OCI-LY1 (cell line): ENCODE measurements around the gene MCM6.

ENCODE experiments used
- H2AFZ ChIP-seq: fragments of 200-600 bp; sonication (generic), shearing (Covaris generic); 2 replicates; pipeline ENCODE4 v1.6.0; 2014; ENCODE audit warnings: antibody characterized with exemption, mild to moderate bottlenecking, low read length
- H3F3A ChIP-seq: fragments of 200-600 bp; sonication (generic), shearing (Covaris generic); 2 replicates; pipeline ENCODE4 v1.6.0; 2014; ENCODE audit warnings: mild to moderate bottlenecking, antibody characterized with exemption, low read length, moderate library complexity; ENCODE audit not compliant: insufficient read depth
- H3K27ac ChIP-seq: fragments of 200-600 bp; sonication (generic); 2 replicates; pipeline ENCODE4 v1.5.1; 2014; ENCODE audit warnings: low read length, mixed run types, mild to moderate bottlenecking, low read depth; ENCODE audit not compliant: poor library complexity, severe bottlenecking
- H3K27me3 ChIP-seq: fragments of 200-600 bp; sonication (generic); 2 replicates; pipeline ENCODE4 v1.6.0; 2014; ENCODE audit warnings: antibody characterized with exemption, mild to moderate bottlenecking, low read length, moderate library complexity; ENCODE audit not compliant: insufficient read depth
- H3K36me3 ChIP-seq: fragments of 200-600 bp; sonication (generic); 2 replicates; pipeline ENCODE4 v1.6.1; 2014; ENCODE audit warnings: mild to moderate bottlenecking, antibody characterized with exemption, low read length, moderate library complexity, mixed read lengths; ENCODE audit not compliant: insufficient read depth
- H3K4me1 ChIP-seq: fragments of 200-600 bp; sonication (generic); 2 replicates; pipeline ENCODE4 v1.5.1; 2014; ENCODE audit warnings: mild to moderate bottlenecking, low read length, moderate library complexity; ENCODE audit not compliant: insufficient read depth, severe bottlenecking
- H3K4me2 ChIP-seq: fragments of 200-600 bp; sonication (generic), shearing (Covaris generic); 2 replicates; pipeline ENCODE4 v1.6.1; 2014; ENCODE audit warnings: low read length
- H3K4me3 ChIP-seq: fragments of 200-600 bp; sonication (generic); 2 replicates; pipeline ENCODE4 v1.5.1; 2014; ENCODE audit warnings: low read length, low read depth, mild to moderate bottlenecking, mixed read lengths; ENCODE audit not compliant: poor library complexity, severe bottlenecking
- H3K79me2 ChIP-seq: fragments of 200-600 bp; shearing (Covaris generic); 2 replicates; pipeline ENCODE4 v1.6.1; 2016; ENCODE audit warnings: mixed run types, low read length, mixed read lengths; ENCODE audit not compliant: insufficient read depth
- H3K9ac ChIP-seq: fragments of 200-600 bp; sonication (generic), shearing (Covaris generic); 2 replicates; pipeline ENCODE4 v1.6.1; 2014; ENCODE audit warnings: mild to moderate bottlenecking, low read length, mixed read lengths
- H3K9me2 ChIP-seq: fragments of 200-600 bp; sonication (generic), shearing (Covaris generic); 2 replicates; pipeline ENCODE4 v1.6.1; 2014; ENCODE audit warnings: low read depth, mild to moderate bottlenecking, low read length, mixed read lengths
- H3K9me3 ChIP-seq: fragments of 200-600 bp; shearing (Covaris generic); 2 replicates; pipeline ENCODE4 v1.6.1; 2014; ENCODE audit warnings: low read length, mixed read lengths
- H4K20me1 ChIP-seq: fragments of 200-600 bp; sonication (generic), shearing (Covaris generic); 2 replicates; pipeline ENCODE4 v1.6.0; 2016; ENCODE audit warnings: mild to moderate bottlenecking, low read length; ENCODE audit not compliant: insufficient read depth
- EZH2 ChIP-seq: fragments of 200-600 bp; sonication (generic), shearing (Covaris generic); IDR thresholded peaks from 2 replicates; pipeline ENCODE4 v1.8.0; 2017; ENCODE audit warnings: borderline replicate concordance, mixed run types, mild to moderate bottlenecking, antibody characterized with exemption, low read length, moderate library complexity, mixed read lengths
- TF ChIP-seq, protein P1 (sequence below): fragments of 200-600 bp; sonication (generic), shearing (Covaris generic); IDR thresholded peaks from 2 replicates; pipeline ENCODE4 v1.5.1; 2017; ENCODE audit warnings: mild to moderate bottlenecking, antibody characterized with exemption, low read length, moderate library complexity, mixed read lengths

The MCM6 gene

DNA sequence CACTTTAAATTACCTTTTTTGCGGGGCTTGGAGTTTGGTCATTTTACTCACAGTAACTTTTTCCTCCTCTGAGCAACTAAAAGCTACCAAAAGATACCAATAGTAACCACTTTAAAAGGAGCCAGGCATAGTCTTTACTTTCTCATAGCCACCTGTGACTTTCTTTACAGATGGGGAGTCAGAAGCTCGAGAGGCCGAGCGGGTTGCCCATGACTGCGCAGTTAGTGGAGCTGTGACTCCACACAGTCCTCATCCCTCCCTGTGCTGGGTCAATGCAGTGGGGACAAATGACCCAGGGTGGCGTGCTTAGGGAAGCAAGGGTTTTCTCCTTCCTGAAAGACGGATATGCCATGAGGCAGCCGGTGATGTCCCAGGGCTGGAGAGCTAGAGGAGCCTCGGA is 51.1 kb downstream of the MCM6 start:
- Histone ChIP-seq H3K9ac (no peak overlapping the region), H3K9me3 (no peaks in the 10 kb centered on the region), H3K79me2 (no peaks in the 10 kb centered on the region), H3K27me3 (no peaks in the 10 kb centered on the region), H2AFZ (no peak overlapping the region), H3K4me3 (no peak overlapping the region), H4K20me1 (no peaks in the 10 kb centered on the region), H3K4me2 (no peak overlapping the region), H3K36me3 (peaks cover 13% of the 10 kb centered on the region), H3F3A (no peaks in the 10 kb centered on the region), H3K27ac (no peak overlapping the region), H3K4me1 (no peaks in the 10 kb centered on the region), H3K9me2 (no peaks in the 10 kb centered on the region)
- TF ChIP-seq, protein P1, sequence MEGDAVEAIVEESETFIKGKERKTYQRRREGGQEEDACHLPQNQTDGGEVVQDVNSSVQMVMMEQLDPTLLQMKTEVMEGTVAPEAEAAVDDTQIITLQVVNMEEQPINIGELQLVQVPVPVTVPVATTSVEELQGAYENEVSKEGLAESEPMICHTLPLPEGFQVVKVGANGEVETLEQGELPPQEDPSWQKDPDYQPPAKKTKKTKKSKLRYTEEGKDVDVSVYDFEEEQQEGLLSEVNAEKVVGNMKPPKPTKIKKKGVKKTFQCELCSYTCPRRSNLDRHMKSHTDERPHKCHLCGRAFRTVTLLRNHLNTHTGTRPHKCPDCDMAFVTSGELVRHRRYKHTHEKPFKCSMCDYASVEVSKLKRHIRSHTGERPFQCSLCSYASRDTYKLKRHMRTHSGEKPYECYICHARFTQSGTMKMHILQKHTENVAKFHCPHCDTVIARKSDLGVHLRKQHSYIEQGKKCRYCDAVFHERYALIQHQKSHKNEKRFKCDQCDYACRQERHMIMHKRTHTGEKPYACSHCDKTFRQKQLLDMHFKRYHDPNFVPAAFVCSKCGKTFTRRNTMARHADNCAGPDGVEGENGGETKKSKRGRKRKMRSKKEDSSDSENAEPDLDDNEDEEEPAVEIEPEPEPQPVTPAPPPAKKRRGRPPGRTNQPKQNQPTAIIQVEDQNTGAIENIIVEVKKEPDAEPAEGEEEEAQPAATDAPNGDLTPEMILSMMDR: no peak
- TF ChIP-seq EZH2: no peak

DNA sequence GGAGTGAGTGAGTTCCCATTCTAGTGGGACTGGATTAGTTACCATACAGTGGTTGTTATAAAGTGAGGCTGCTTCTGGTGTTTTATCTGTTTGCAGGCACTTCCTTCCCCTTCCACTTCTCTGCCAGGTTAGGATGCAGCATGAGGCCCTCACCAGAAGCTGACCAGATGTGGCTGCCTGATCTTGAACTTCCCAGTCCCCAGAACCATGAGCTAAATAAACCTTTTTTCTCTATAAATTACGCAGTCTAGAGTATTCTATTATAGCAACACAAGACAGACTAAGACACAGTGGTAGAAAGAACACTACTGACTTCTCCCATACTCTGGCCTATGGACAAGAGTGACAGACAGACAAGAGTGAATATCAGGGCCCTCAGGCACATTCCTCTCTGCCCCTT is 53.4 kb downstream of the MCM6 start:
- Histone ChIP-seq H3K27me3 (no peaks in the 10 kb centered on the region), H3K4me1 (no peaks in the 10 kb centered on the region), H3K4me2 (no peak overlapping the region), H2AFZ (no peak overlapping the region), H3K9me3 (no peaks in the 10 kb centered on the region), H3F3A (no peaks in the 10 kb centered on the region), H3K27ac (no peak overlapping the region), H4K20me1 (no peaks in the 10 kb centered on the region), H3K9ac (no peak overlapping the region), H3K79me2 (no peaks in the 10 kb centered on the region), H3K4me3 (no peak overlapping the region), H3K36me3 (peaks cover 13% of the 10 kb centered on the region), H3K9me2 (no peaks in the 10 kb centered on the region)
- TF ChIP-seq EZH2: no peak
- TF ChIP-seq, protein P1: no peak

DNA sequence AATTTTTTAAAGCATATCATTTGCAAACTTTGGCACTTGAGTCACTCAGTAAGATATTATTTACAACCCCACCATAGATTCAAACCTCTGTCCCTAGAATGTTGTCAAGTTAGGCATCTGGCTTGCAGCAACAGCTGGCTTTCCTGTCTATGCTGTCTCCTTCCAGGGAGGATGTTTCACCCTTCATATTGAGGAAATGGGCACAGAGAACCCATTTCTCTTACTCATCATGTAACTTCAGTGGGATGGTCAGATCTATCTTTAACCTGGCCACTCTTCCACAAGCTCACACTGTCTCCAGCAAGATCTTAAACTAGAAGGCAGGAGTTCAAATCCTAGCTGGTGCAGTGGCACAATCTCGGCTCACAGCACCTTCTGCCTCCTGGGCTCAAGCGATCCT is 55.1 kb downstream of the MCM6 start:
- Histone ChIP-seq H3K27me3 (no peaks in the 10 kb centered on the region), H3K9ac (no peak overlapping the region), H3K27ac (no peak overlapping the region), H2AFZ (no peak overlapping the region), H3K4me3 (no peak overlapping the region), H3K4me1 (no peaks in the 10 kb centered on the region), H3K9me2 (no peaks in the 10 kb centered on the region), H3K4me2 (no peak overlapping the region), H3K9me3 (no peaks in the 10 kb centered on the region), H3F3A (no peaks in the 10 kb centered on the region), H4K20me1 (no peaks in the 10 kb centered on the region), H3K36me3 (peaks cover 13% of the 10 kb centered on the region), H3K79me2 (no peaks in the 10 kb centered on the region)
- TF ChIP-seq, protein P1: no peak
- no peak for TF ChIP-seq EZH2
